Measurements from ENCODE around the gene BAIAP2L1.

- TF ChIP-seq, protein P1, sequence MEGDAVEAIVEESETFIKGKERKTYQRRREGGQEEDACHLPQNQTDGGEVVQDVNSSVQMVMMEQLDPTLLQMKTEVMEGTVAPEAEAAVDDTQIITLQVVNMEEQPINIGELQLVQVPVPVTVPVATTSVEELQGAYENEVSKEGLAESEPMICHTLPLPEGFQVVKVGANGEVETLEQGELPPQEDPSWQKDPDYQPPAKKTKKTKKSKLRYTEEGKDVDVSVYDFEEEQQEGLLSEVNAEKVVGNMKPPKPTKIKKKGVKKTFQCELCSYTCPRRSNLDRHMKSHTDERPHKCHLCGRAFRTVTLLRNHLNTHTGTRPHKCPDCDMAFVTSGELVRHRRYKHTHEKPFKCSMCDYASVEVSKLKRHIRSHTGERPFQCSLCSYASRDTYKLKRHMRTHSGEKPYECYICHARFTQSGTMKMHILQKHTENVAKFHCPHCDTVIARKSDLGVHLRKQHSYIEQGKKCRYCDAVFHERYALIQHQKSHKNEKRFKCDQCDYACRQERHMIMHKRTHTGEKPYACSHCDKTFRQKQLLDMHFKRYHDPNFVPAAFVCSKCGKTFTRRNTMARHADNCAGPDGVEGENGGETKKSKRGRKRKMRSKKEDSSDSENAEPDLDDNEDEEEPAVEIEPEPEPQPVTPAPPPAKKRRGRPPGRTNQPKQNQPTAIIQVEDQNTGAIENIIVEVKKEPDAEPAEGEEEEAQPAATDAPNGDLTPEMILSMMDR (IDR thresholded peaks at IDR 0.05; ENCODE audit: insufficient read depth, low read depth, low read length), result no peak
- no peak for TF ChIP-seq EZH2 (IDR thresholded peaks at IDR 0.05; ENCODE audit: insufficient read depth, low read length)
Observed at GRCh38 chr7:98284335-98285036, 116.4 kb downstream of the BAIAP2L1 start.
